Thymus (tissue), 11 donors: ENCODE results near the gene SLC22A12. TPM values are rescaled to one million over a fixed set of nuclear protein-coding genes. Genes with fewer than 3 reads are reported as not detected.

Source experiments
- DNase-seq, 9 donors: peaks; one replicate each; pipeline ENCODE4 v3.0.0-alpha.2; 2013; ENCODE audit warnings: low spot score in 9 of 9, low read depth in 6 of 9, missing footprints in 1 of 9
- H3K27ac ChIP-seq, 2 donors: one replicate each; pipeline ENCODE4 v1.5.1; 2013; ENCODE audit warnings: control low read depth in 1 of 2, low read depth in 1 of 2, low read length in 1 of 2, mild to moderate bottlenecking in 1 of 2, moderate library complexity in 1 of 2
- H3K27me3 ChIP-seq, 2 donors: one replicate each; pipeline ENCODE4 v1.5.1; 2013; ENCODE audit warnings: low read length in 1 of 2; ENCODE audit not compliant: control insufficient read depth in 2 of 2, insufficient read depth in 1 of 2
- H3K36me3 ChIP-seq, 2 donors: one replicate each; pipeline ENCODE4 v1.5.1; 2013; ENCODE audit warnings: low read length in 1 of 2, mild to moderate bottlenecking in 1 of 2, moderate library complexity in 1 of 2; ENCODE audit not compliant: control insufficient read depth in 2 of 2, insufficient read depth in 2 of 2
- H3K4me1 ChIP-seq, 2 donors: one replicate each; pipeline ENCODE4 v1.5.1; 2013; ENCODE audit warnings: low read length in 2 of 2; ENCODE audit not compliant: control insufficient read depth in 2 of 2, insufficient read depth in 2 of 2
- H3K4me3 ChIP-seq, 2 donors: one replicate each; pipeline ENCODE4 v1.5.1; 2013; ENCODE audit warnings: low read length in 2 of 2, control low read depth in 1 of 2, mild to moderate bottlenecking in 1 of 2
- H3K9me3 ChIP-seq, 2 donors: one replicate each; pipeline ENCODE4 v1.5.1; 2013; ENCODE audit warnings: low read length in 1 of 2, mild to moderate bottlenecking in 1 of 2; ENCODE audit not compliant: control insufficient read depth in 2 of 2, insufficient read depth in 1 of 2
- WGBS: extraction: QIAGEN DNeasy Blood & Tissue Kit; methylation state at CpG from one replicate; pipeline ENCODE4 v1.1.7; 2013; 5-methylcytosine and 5-hydroxymethylcytosine counted together
- polyA plus RNA-seq: library from polyadenylated mRNA; stranded (reverse); fragments of 200-250 nt; gene quantifications from one replicate; pipeline ENCODE4 v1.2.3, GENCODE V29; 2013
- total RNA-seq: library from RNA; stranded (reverse); fragments of 120-200 nt; gene quantifications from one replicate; pipeline ENCODE4 v1.2.4, GENCODE V29; 2013
- donor health status: healthy.

The SLC22A12 gene
- total and polyA plus RNA-seq, 2 donors, result not detected

DNA sequence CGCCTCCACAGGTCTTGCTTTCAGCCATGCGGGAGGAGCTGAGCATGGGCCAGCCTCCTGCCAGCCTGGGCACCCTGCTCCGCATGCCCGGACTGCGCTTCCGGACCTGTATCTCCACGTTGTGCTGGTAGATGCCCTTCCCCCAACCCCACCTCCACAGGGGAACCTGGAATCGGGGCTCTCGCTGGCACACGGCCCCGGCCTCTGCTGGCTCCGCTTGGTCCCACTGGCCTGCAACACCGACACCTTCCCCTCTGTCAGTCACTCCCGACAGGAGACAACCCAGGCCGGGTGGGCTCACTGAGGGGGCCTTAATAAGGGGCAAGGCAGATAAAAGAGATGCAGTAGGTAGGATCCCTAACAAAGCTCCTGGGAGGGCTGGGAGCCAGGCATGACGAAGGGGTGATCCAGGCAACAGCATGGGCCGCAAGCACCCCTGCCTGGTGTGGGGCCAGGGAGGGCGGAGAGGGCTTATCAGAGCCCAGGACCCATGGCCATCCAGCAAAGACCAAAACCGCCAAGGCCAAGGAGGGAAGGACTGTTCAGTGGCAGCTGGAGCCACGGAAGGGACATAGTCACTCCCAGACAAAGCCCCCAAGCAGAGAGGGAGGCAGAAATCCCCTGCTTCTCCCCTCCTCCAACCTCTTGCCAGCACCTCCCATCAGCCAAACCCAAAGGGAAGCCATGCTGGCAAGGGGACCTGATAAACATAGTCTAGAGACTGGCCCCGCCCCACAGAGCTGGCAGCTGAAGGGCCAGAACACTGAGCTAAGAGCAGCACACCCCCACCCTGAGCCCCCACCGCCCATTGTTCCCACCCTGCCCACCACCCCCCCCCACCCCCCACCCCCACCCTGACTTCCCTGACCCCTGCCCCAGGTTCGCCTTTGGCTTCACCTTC lies 8.0 kb downstream of the SLC22A12 start:
- H3K4me3 ChIP-seq, result no peak overlapping the region
- no peak overlapping the region for H3K27ac ChIP-seq
- H3K27me3 ChIP-seq, result no peaks in the 10 kb centered on the region
- no peak for DNase-seq
- H3K4me1 ChIP-seq, result no peaks in the 10 kb centered on the region
- peaks cover 1 to 2% of the 10 kb centered on the region in 2 donors for H3K9me3 ChIP-seq
- H3K36me3 ChIP-seq, result no peaks in the 10 kb centered on the region
- WGBS, result 97% methylated on average over 23 of the region's 23 CpGs

DNA sequence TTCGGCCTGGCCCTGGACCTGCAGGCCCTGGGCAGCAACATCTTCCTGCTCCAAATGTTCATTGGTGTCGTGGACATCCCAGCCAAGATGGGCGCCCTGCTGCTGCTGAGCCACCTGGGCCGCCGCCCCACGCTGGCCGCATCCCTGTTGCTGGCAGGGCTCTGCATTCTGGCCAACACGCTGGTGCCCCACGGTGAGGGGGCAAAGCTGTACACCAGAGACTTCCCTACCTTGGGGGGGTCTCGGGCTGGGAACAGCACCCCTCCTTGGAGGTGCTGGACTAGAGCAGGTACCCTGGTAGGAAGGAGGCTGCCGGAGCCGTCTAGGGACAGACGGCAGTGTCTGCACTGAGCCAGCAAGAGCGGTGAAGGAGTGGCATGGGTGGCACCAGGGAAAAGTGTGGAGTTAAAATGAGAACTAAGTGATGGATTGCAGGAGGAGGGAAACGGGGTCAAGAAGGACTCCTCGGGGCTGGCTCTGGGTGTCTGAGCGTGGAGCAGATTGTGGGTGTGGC lies 8.7 kb downstream of the SLC22A12 start:
- WGBS, result 97% methylated on average over 17 of the region's 17 CpGs

DNA sequence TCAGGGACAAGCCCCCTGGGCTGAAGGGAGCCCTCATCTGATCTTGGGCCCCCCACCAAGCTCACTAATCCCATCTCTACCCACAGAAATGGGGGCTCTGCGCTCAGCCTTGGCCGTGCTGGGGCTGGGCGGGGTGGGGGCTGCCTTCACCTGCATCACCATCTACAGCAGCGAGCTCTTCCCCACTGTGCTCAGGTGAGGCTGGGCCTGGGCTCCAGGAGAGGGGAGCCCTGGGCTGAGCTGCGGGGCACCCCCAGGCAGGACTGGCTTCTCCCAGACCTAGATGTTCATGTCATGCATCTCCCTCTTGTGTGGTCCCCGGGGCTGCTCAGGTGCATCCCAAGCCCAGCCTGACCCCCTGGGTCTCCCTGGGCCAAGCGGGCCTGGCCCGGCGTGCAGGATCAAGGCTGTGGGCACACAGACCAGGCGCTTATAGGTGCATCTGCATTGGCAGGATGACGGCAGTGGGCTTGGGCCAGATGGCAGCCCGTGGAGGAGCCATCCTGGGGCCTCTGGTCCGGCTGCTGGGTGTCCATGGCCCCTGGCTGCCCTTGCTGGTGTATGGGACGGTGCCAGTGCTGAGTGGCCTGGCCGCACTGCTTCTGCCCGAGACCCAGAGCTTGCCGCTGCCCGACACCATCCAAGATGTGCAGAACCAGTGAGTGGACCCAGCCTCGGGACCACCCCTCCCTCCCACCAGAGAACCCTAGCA lies 9.4 kb downstream of the SLC22A12 start:
- Histone ChIP-seq H3K36me3 (no peaks in the 10 kb centered on the region), H3K9me3 (peaks cover 0 to 1% of the 10 kb centered on the region in 2 donors), H3K27me3 (no peaks in the 10 kb centered on the region), H3K4me1 (no peaks in the 10 kb centered on the region), H3K4me3 (no peak overlapping the region), H3K27ac (no peak overlapping the region)
- WGBS, result 97% methylated on average over 19 of the region's 19 CpGs
- no peak for DNase-seq

More for the DNA sequence above, 8.7 kb downstream of the SLC22A12 start:
- H3K4me3 ChIP-seq, result no peak overlapping the region
- no peak overlapping the region for H3K27ac ChIP-seq
- H3K4me1 ChIP-seq, result no peaks in the 10 kb centered on the region
- no peaks in the 10 kb centered on the region for H3K27me3 ChIP-seq
- no peaks in the 10 kb centered on the region for H3K36me3 ChIP-seq
- H3K9me3 ChIP-seq, result peaks cover 0 to 1% of the 10 kb centered on the region in 2 donors
- DNase-seq, result no peak

DNA sequence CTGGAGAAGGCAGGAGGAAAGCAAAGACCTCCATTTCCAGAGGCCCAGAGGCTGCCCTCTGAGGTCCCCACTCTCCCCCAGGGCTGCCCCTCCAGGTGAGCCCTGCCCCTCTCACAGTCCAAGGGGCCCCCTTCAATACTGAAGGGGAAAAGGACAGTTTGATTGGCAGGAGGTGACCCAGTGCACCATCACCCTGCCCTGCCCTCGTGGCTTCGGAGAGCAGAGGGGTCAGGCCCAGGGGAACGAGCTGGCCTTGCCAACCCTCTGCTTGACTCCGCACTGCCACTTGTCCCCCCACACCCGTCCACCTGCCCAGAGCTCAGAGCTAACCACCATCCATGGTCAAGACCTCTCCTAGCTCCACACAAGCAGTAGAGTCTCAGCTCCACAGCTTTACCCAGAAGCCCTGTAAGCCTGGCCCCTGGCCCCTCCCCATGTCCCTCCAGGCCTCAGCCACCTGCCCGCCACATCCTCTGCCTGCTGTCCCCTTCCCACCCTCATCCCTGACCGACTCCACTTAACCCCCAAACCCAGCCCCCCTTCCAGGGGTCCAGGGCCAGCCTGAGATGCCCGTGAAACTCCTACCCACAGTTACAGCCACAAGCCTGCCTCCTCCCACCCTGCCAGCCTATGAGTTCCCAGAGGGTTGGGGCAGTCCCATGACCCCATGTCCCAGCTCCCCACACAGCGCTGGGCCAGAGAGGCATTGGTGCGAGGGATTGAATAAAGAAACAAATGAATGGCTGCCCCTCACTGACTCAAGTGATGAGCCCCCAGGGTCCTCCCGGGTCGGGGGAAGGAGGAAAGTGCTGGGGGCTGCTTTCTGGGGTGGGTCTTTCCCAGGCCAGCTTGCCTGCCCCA lies 10.8 kb downstream of the SLC22A12 start:
- DNase-seq, result no peak
- 90% methylated on average over 12 of the region's 12 CpGs for WGBS
- Histone ChIP-seq H3K9me3 (peaks cover 0 to 1% of the 10 kb centered on the region in 2 donors), H3K27ac (no peak overlapping the region), H3K27me3 (no peaks in the 10 kb centered on the region), H3K4me3 (no peak overlapping the region), H3K36me3 (no peaks in the 10 kb centered on the region), H3K4me1 (no peaks in the 10 kb centered on the region)

DNA sequence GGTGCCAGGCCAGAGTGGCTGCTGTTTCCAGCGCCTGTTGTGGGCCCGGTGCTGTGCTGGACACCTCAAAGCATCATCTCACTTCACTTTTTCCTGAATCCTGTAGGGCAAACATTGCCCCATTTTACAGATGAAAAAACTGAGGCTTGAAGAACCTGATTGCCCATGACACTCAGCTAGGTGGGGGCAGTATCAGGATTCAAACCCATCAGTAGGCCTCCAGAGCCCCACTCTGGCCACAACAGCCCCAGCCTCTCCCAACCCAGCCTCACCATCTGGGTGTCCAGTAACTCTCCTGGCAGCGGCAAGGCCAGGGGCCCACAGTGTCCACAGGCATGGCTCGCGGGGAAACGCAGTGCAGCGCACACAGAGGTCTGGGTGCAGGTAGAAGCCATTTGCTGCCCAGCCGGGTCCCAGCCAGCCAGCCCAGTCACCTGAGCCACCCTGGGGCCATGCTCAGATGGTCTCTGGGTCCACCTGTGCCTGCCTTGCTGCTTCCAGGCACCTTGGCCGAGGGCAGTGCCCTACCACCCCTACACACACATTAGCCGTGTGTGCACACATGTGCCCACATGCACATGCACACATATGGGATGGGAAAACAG lies 11.5 kb downstream of the SLC22A12 start:
- H3K4me1 ChIP-seq, result no peaks in the 10 kb centered on the region
- H3K4me3 ChIP-seq, result no peak overlapping the region
- peaks cover 0 to 1% of the 10 kb centered on the region in 2 donors for H3K9me3 ChIP-seq
- no peak overlapping the region for H3K27ac ChIP-seq
- no peaks in the 10 kb centered on the region for H3K36me3 ChIP-seq
- no peak for DNase-seq
- H3K27me3 ChIP-seq, result no peaks in the 10 kb centered on the region
- 98% methylated on average over 10 of the region's 10 CpGs for WGBS

DNA sequence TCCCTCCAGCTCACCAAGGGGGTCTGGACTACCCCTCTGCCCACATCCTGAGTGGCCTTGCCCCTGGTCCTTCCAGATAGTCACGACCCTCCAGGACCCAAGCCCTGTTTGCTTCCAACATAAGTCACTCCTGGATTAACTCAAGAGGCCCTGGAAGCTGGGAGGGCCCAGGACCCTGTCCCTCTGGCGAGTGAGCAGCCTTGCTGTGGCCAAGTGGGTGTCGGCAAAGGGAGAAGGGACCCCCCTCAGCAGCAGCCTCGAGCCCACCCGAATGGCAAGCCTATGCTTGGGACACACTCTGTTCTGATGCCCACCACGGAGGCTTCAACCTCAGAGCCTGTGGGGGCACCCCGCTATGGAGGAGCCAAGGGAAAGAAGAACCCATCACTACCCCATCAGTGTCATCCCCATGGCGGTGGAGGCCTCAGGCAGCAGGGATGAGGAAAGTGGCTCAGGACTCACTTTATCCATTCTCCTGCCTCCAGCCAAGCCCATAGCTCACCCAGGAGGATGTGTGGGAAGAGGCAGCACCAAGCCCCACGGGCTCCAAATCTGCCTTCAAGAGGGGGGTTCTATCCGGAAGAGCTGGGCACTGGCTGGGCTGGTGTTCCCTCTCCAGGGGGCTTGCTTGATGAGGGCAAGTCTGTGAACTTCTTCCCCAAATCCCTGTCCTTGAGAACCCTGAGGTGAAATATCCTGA lies 12.5 kb downstream of the SLC22A12 start:
- 94% methylated on average over 10 of the region's 10 CpGs for WGBS
- H3K4me3 ChIP-seq, result no peak overlapping the region
- H3K36me3 ChIP-seq, result no peaks in the 10 kb centered on the region
- H3K27me3 ChIP-seq, result no peaks in the 10 kb centered on the region
- no peak overlapping the region for H3K27ac ChIP-seq
- H3K9me3 ChIP-seq, result no peaks in the 10 kb centered on the region
- H3K4me1 ChIP-seq, result peaks cover 0 to under 1% of the 10 kb centered on the region in 2 donors
- no peak for DNase-seq

DNA sequence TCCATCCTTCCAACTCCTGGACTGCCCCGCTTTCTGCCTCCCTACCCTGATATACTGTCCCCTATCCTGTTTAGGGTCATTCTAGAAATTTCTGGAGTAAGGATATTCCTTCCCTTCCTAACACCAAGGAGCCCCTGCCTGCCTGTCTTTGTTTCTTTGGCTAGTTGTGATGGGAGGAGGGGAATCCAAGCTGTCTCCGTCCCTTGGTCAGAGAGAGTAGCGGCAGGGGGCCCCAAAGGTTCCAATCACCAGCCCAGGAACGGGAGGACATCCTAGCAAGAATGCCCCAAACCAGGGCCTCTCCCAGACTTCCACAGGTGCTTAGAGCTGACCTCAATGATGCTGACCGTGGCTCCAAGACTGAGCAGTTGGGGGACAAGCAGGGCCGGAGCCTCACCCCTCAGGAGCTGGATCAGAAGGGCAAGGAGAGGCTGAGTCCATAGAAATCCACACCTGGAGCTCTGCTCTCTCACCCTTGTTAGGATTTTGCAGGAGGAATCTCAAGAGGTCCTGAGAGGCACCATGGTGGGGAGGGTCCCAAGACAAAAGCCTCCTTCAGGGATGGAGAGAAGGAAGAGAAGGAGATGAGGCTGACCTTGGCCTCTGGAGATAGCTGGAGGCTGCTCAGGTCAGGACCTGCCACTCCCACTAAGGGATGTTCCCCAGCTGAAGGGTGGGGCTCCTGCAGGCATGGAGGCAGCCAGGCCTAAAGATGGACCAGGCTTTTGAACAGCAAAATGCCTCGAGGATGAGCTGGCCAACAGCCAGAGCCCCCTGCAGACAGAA lies 13.6 kb downstream of the SLC22A12 start:
- H3K9me3 ChIP-seq, result no peaks in the 10 kb centered on the region
- H3K36me3 ChIP-seq, result no peaks in the 10 kb centered on the region
- peaks cover 0 to 11% of the 10 kb centered on the region in 2 donors for H3K4me1 ChIP-seq
- 88% methylated on average over 7 of the region's 7 CpGs for WGBS
- no peak for DNase-seq
- no peak overlapping the region for H3K4me3 ChIP-seq
- H3K27ac ChIP-seq, result no peak overlapping the region
- no peaks in the 10 kb centered on the region for H3K27me3 ChIP-seq

DNA sequence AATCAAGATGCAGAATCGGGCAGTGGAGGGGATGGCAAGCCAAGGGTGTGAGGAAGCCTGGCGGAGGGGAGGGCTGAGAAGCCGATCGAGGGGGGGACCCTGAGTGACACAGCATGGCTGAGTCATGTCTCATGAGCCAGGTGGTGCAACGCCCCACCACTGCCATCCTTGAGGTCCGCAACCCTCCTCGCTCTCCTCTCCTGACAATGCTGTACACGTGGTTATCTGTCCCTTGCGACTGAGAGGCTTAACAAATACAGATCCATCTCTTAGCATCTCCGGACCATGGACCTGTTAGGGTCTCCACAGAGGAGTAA lies 14.2 kb downstream of the SLC22A12 start:
- DNase-seq, result no peak
- no peaks in the 10 kb centered on the region for H3K27me3 ChIP-seq
- H3K4me3 ChIP-seq, result no peak overlapping the region
- no peaks in the 10 kb centered on the region for H3K9me3 ChIP-seq
- H3K4me1 ChIP-seq, result peaks cover 4 to 16% of the 10 kb centered on the region in 2 donors
- no peak overlapping the region for H3K27ac ChIP-seq
- WGBS, result 42% methylated on average over 10 of the region's 10 CpGs
- no peaks in the 10 kb centered on the region for H3K36me3 ChIP-seq
